WTC11 (cell line): Measurements from ENCODE around the gene ITSN1. TPM values are rescaled to one million over a fixed set of nuclear protein-coding genes. Genes with fewer than 3 reads are reported as not detected.

ENCODE experiments used
- ATAC-seq: fragments of 200-7000 bp; cut with Tn5 transposase; 2 replicates; pipeline ENCODE4 v1.10.0; 2021; ENCODE audit warnings: mild to moderate bottlenecking, moderate library complexity
- CTCF ChIA-PET: fragments of 300-600 bp; sonication (Branson Sonifier 250); formaldehyde crosslinking; loops from one replicate; lab custom pipeline; 2021; ENCODE audit warnings: antibody characterized with exemption; lab: Charles Lee
- POLR2A ChIA-PET: fragments of 350-600 bp; sonication (Branson Sonifier 250); formaldehyde crosslinking; loops from one replicate; lab custom pipeline; 2021; ENCODE audit warnings: antibody characterized with exemption; lab: Charles Lee
- DNase-seq: peaks from one replicate; pipeline ENCODE4 v3.0.0; 2021; ENCODE audit warnings: low spot score
- H3K27ac Mint-ChIP-seq: 2 replicates; pipeline ENCODE4 v1.8.0; 2021; ENCODE audit warnings: mixed read lengths
- H3K27me3 Mint-ChIP-seq: 2 replicates; pipeline ENCODE4 v1.8.0; 2021; ENCODE audit warnings: low read depth, mild to moderate bottlenecking, moderate library complexity, mixed read lengths
- H3K36me3 Mint-ChIP-seq: 2 replicates; pipeline ENCODE4 v1.8.0; 2021; ENCODE audit warnings: mixed read lengths
- H3K4me1 Mint-ChIP-seq: 2 replicates; pipeline ENCODE4 v1.8.0; 2022; ENCODE audit warnings: mixed read lengths
- H3K4me3 Mint-ChIP-seq: 2 replicates; pipeline ENCODE4 v1.8.0; 2021; ENCODE audit warnings: mild to moderate bottlenecking, moderate library complexity, mixed read lengths
- H3K9me3 Mint-ChIP-seq: 2 replicates; pipeline ENCODE4 v1.8.0; 2021; ENCODE audit warnings: mixed read lengths
- CREB1 ChIP-seq: sonication (generic); formaldehyde crosslinking; IDR thresholded peaks from 2 replicates; pipeline ENCODE4 v1.8.0; 2023; ENCODE audit warnings: mild to moderate bottlenecking, missing genetic modification reagents
- EMX1 ChIP-seq: fragments of 250-450 bp; sonication (Bioruptor Pico); IDR thresholded peaks from 2 replicates; pipeline ENCODE4 v1.8.0; 2021; ENCODE audit warnings: mild to moderate bottlenecking
- GABPB1 ChIP-seq: sonication (generic); formaldehyde crosslinking; IDR thresholded peaks from 2 replicates; pipeline ENCODE4 v1.8.1; 2023; ENCODE audit warnings: mild to moderate bottlenecking, missing genetic modification reagents
- IRF2 ChIP-seq: sonication (generic); formaldehyde crosslinking; IDR thresholded peaks from 2 replicates; pipeline ENCODE4 v1.8.0; 2022; ENCODE audit warnings: low read depth, missing genetic modification reagents, borderline replicate concordance
- JUN ChIP-seq: sonication (generic); formaldehyde crosslinking; IDR thresholded peaks from 2 replicates; pipeline ENCODE4 v1.8.0; 2023; ENCODE audit warnings: mild to moderate bottlenecking, missing genetic modification reagents
- MYBL2 ChIP-seq: sonication (generic); formaldehyde crosslinking; IDR thresholded peaks from 2 replicates; pipeline ENCODE4 v1.8.1; 2023; ENCODE audit warnings: mild to moderate bottlenecking, moderate library complexity, missing genetic modification reagents
- NFE2L1 ChIP-seq: sonication (generic); formaldehyde crosslinking; IDR thresholded peaks from 2 replicates; pipeline ENCODE4 v1.8.1; 2023; ENCODE audit warnings: missing genetic modification reagents
- NR1H2 ChIP-seq: sonication (generic); formaldehyde crosslinking; IDR thresholded peaks from 2 replicates; pipeline ENCODE4 v1.9.0; 2021; ENCODE audit warnings: mild to moderate bottlenecking, moderate library complexity, missing genetic modification reagents
- NR2C2 ChIP-seq: sonication (generic); formaldehyde crosslinking; IDR thresholded peaks from 2 replicates; pipeline ENCODE4 v1.8.0; 2022; ENCODE audit warnings: mild to moderate bottlenecking, missing genetic modification reagents
- PREB ChIP-seq: sonication (generic); formaldehyde crosslinking; IDR thresholded peaks from 2 replicates; pipeline ENCODE4 v1.8.1; 2022; ENCODE audit warnings: mild to moderate bottlenecking, missing genetic modification reagents, moderate library complexity, borderline replicate concordance
- RORB ChIP-seq: fragments of 250-450 bp; sonication (Bioruptor Pico); IDR thresholded peaks from 2 replicates; pipeline ENCODE4 v1.9.0; 2021; ENCODE audit warnings: mild to moderate bottlenecking
- SMAD3 ChIP-seq: sonication (generic); formaldehyde crosslinking; IDR thresholded peaks from 2 replicates; pipeline ENCODE4 v1.8.0; 2022; ENCODE audit warnings: missing genetic modification reagents, mild to moderate bottlenecking, borderline replicate concordance
- SP1 ChIP-seq: sonication (generic); formaldehyde crosslinking; conservative IDR thresholded peaks from 2 replicates; pipeline ENCODE4 v1.8.1; 2022; ENCODE audit warnings: missing genetic modification reagents
- TEAD4 ChIP-seq: sonication (generic); formaldehyde crosslinking; IDR thresholded peaks from 2 replicates; pipeline ENCODE4 v1.8.0; 2022; ENCODE audit warnings: mild to moderate bottlenecking, missing genetic modification reagents
- ZBTB43 ChIP-seq: sonication (generic); formaldehyde crosslinking; IDR thresholded peaks from 2 replicates; pipeline ENCODE4 v1.8.1; 2023; ENCODE audit warnings: mild to moderate bottlenecking, missing genetic modification reagents
- ZNF532 ChIP-seq: fragments of 250-450 bp; sonication (Bioruptor Pico); IDR thresholded peaks from 2 replicates; pipeline ENCODE4 v1.9.0; 2021; ENCODE audit warnings: mild to moderate bottlenecking, borderline replicate concordance
- ZNF671 ChIP-seq: fragments of 250-450 bp; sonication (Bioruptor Pico); IDR thresholded peaks from 2 replicates; pipeline ENCODE4 v1.8.0; 2021; ENCODE audit warnings: mild to moderate bottlenecking
- total RNA-seq: library from RNA; stranded (reverse); gene quantifications from 3 replicates; pipeline ENCODE4 v1.2.3, GENCODE V29; 2021
- TF ChIP-seq, protein P1 (sequence below): sonication (generic); formaldehyde crosslinking; IDR thresholded peaks from 2 replicates; pipeline ENCODE4 v1.8.1; 2023; ENCODE audit warnings: mild to moderate bottlenecking, moderate library complexity, missing genetic modification reagents
- TF ChIP-seq, protein P2 (sequence below): fragments of 250-450 bp; sonication (Bioruptor Pico); IDR thresholded peaks from 2 replicates; pipeline ENCODE4 v1.9.0; 2021; ENCODE audit warnings: moderate library complexity, mild to moderate bottlenecking, inconsistent platforms, borderline replicate concordance
- TF ChIP-seq, protein P3 (sequence below): sonication (generic); formaldehyde crosslinking; conservative IDR thresholded peaks from 2 replicates; pipeline ENCODE4 v1.8.1; 2022; ENCODE audit warnings: mild to moderate bottlenecking, missing genetic modification reagents
- TF ChIP-seq, protein P4 (sequence below): sonication (generic); formaldehyde crosslinking; IDR thresholded peaks from 2 replicates; pipeline ENCODE4 v1.8.0; 2023; ENCODE audit warnings: missing genetic modification reagents
- TF ChIP-seq, protein P5 (sequence below): sonication (generic); formaldehyde crosslinking; IDR thresholded peaks from 2 replicates; pipeline ENCODE4 v1.8.1; 2023; ENCODE audit warnings: mild to moderate bottlenecking, missing genetic modification reagents, moderate library complexity

ITSN1 gene
- total RNA-seq, 1 experiment from 2014 or later, result 69.6 TPM

GRCh38 chr21:33789697-33790096 is 147.4 kb downstream of the ITSN1 start (continued):
- TF ChIP-seq IRF2 (CRISPR knock-in tag) (no peak), SP1 (CRISPR knock-in tag) (no peak), ZNF532 (CRISPR knock-in tag) (no peak), GABPB1 (CRISPR knock-in tag) (no peak), CREB1 (CRISPR knock-in tag) (no peak), ZNF671 (CRISPR knock-in tag) (no peak)
- TF ChIP-seq, protein P1, sequence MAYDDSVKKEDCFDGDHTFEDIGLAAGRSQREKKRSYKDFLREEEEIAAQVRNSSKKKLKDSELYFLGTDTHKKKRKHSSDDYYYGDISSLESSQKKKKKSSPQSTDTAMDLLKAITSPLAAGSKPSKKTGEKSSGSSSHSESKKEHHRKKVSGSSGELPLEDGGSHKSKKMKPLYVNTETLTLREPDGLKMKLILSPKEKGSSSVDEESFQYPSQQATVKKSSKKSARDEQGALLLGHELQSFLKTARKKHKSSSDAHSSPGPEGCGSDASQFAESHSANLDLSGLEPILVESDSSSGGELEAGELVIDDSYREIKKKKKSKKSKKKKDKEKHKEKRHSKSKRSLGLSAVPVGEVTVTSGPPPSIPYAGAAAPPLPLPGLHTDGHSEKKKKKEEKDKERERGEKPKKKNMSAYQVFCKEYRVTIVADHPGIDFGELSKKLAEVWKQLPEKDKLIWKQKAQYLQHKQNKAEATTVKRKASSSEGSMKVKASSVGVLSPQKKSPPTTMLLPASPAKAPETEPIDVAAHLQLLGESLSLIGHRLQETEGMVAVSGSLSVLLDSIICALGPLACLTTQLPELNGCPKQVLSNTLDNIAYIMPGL (CRISPR knock-in tag), result no peak
- TF ChIP-seq, protein P2, sequence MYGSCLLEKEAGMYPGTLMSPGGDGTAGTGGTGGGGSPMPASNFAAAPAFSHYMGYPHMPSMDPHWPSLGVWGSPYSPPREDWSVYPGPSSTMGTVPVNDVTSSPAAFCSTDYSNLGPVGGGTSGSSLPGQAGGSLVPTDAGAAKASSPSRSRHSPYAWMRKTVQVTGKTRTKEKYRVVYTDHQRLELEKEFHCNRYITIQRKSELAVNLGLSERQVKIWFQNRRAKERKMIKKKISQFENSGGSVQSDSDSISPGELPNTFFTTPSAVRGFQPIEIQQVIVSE (CRISPR knock-in tag), result no peak
- TF ChIP-seq, protein P3, sequence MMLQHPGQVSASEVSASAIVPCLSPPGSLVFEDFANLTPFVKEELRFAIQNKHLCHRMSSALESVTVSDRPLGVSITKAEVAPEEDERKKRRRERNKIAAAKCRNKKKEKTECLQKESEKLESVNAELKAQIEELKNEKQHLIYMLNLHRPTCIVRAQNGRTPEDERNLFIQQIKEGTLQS (CRISPR knock-in tag), result no peak
- TF ChIP-seq, protein P4, sequence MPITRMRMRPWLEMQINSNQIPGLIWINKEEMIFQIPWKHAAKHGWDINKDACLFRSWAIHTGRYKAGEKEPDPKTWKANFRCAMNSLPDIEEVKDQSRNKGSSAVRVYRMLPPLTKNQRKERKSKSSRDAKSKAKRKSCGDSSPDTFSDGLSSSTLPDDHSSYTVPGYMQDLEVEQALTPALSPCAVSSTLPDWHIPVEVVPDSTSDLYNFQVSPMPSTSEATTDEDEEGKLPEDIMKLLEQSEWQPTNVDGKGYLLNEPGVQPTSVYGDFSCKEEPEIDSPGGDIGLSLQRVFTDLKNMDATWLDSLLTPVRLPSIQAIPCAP, result no peak

DNA sequence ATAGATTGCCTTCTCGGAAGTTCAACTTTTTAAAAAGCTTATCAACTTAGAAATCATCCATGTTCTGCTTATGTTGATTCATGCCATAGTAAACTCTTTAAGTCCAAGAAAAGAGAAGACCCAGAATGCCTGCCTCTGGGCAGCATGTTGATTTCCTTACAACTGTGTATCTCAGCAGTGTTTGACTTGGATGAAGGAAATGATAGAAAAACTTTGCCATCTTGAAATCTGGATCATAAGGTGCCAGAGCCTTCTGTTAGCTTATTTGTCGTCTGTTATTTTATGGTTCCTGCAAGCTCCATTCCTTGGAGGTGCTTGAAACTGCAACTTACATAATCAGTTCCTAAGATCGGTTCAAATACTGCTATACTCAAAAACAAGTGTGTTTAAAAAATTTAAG is 148.8 kb downstream of the ITSN1 start:
- H3K27me3 Mint-ChIP-seq, result no peaks in the 10 kb centered on the region
- DNase-seq (no peak), ATAC-seq (no peak)
- peaks cover 34% of the 10 kb centered on the region for H3K4me1 Mint-ChIP-seq
- ChIA-PET POLR2A (no interaction called here), CTCF (no interaction called here)
- H3K4me3 Mint-ChIP-seq, result no peak overlapping the region
- H3K27ac Mint-ChIP-seq, result no peak overlapping the region
- 0 out of 2 replicates have a peak, but pooled peaks cover 10% of the 10 kb centered on the region for H3K36me3 Mint-ChIP-seq
- no peaks in the 10 kb centered on the region for H3K9me3 Mint-ChIP-seq
- TF ChIP-seq SMAD3 (CRISPR knock-in tag) (no peak), NFE2L1 (no peak), JUN (CRISPR knock-in tag) (no peak), NR1H2 (CRISPR knock-in tag) (no peak), RORB (no peak), EMX1 (CRISPR knock-in tag) (no peak), PREB (CRISPR knock-in tag) (no peak), ZBTB43 (CRISPR knock-in tag) (no peak), MYBL2 (CRISPR knock-in tag) (no peak), TEAD4 (CRISPR knock-in tag) (no peak), ZNF671 (CRISPR knock-in tag) (no peak), NR2C2 (no peak)
- TF ChIP-seq, protein P5, sequence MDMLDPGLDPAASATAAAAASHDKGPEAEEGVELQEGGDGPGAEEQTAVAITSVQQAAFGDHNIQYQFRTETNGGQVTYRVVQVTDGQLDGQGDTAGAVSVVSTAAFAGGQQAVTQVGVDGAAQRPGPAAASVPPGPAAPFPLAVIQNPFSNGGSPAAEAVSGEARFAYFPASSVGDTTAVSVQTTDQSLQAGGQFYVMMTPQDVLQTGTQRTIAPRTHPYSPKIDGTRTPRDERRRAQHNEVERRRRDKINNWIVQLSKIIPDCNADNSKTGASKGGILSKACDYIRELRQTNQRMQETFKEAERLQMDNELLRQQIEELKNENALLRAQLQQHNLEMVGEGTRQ (CRISPR knock-in tag), result no peak
- TF ChIP-seq, all 79 proteins: peak for 0
